GM21360 (cell line): Measurements from ENCODE around the gene SRBD1.

Source experiments
- ATAC-seq: cut with Tn5 transposase; IDR thresholded peaks from one replicate; pipeline ENCODE4 v1.9.1; 2021; ENCODE audit warnings: mild to moderate bottlenecking, moderate library complexity; ENCODE audit not compliant: unreplicated experiment

SRBD1 gene

DNA sequence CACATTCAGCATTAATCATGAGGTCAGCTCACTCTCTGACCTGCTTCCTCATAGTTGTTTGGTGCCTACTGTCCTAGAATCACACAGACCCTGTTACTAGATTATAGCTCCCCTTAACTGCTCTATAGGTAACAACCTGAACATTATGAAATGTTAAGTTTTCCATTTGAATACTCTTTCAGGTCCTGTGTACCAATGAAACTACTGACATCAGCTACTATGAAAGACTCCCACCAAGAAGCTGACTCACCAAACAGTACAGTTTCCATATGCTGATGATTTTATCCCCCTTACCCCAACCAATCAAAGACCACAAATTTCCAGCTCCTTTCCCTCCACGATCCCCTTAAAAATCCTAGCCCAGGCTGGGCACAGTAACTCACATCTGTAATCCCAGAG is 56.3 kb downstream of the SRBD1 start:
- ATAC-seq, result no peak

DNA sequence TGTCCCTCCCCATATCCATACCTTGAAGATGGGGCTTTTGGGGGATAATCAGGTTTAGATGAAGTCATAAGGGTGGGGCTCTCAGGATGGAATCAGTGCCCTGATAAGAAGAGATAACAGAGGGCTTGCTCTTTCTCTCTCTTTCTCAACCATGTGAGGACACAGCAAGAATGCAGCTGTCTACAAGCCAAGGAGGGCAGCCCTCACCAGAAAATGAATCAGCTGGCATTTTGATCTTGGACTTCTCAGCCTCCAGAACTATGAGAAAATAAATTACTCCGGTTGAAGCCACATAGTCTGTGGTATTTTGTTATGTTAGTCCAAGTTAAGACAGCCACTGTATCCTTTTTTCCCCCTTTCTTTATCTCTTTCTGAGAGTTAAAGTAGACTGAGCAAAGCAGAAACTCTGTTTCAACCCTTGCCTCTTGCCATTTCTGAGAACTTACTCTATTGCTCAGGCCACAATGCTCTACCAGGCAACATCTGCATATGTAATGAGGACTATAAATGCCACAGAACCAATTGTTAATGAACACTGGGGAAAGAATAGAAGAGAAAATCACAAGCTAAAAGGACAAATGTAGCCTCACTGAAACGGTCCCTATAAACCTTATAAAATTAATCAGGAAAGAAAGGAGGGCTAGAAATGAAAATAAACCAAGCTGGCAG is 56.9 kb downstream of the SRBD1 start:
- no peak for ATAC-seq

DNA sequence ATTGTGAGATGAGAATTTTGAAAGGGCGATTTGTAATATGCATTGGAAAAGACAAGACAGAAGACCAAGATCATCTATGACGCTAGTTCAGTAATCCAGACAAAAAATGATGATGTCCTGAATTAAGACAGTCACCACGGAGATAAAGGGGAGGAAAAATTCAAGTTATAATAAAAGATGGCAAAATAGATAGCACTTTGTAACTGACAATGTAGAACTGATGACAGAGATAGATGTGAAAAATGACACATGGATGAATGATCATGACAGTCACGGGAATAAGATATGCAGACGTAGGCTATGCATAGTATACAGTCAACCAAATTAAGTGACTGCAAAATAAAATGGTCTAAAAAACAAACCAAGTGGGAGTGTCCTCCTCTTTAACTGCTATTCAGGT is 59.2 kb downstream of the SRBD1 start:
- no peak for ATAC-seq

DNA sequence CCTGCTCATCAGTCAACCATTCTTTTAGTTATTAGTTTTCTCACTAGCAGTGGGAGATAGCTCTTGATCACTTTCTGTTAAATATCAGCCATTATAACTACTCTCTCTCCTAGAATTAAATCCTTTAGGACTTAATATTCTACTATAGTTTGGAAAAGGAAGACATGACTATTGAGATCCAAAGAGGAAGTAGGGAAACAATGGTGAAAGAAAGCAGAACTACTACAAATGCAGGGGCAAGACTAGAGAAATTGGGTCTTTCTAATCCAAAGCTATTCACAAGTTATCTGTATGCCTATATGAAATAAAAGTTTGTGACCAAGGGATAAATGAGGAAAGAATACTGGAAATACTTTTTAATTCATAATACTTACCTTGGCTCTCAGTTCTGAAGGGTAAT is 65.1 kb downstream of the SRBD1 start:
- ATAC-seq, result no peak

DNA sequence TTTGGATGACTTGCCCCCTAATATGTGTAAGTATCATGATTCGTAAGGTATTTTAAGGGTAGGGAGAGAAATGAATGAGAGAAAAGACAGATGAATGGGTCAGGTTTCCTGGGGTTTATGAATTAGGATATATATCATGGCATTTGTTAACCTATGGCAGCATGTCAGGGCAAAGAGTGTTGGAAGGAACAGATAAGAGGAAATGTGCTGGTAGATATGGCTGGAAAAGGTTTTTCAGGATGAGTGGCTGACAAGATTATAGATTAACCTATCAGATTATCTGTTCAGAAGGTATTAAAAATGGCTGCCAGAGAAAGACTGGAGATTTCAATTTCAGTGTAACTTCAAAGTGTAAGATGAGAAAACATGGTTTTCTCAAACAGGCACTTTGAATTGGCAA is 67.8 kb downstream of the SRBD1 start:
- no peak for ATAC-seq

DNA sequence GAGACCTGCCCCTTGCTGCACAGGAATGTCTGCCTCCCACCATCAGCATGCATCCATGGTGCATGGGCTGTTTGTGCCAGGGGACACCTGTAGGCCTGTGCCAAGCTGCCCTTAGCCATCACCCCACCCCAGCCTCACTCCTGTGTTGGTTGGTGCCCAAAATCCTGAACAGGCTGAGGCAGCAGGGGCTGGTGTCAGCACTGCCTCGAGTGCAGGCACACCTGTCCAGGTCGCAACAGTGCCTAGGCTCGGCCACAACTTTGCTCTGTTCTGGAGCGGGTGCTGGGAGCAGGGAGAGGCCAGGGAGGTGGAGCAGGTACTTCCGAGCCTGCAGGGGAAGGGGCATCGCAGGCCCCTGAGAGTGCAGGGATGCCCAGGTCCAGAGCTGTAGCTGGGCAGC is 69.1 kb downstream of the SRBD1 start:
- ATAC-seq, result no peak

DNA sequence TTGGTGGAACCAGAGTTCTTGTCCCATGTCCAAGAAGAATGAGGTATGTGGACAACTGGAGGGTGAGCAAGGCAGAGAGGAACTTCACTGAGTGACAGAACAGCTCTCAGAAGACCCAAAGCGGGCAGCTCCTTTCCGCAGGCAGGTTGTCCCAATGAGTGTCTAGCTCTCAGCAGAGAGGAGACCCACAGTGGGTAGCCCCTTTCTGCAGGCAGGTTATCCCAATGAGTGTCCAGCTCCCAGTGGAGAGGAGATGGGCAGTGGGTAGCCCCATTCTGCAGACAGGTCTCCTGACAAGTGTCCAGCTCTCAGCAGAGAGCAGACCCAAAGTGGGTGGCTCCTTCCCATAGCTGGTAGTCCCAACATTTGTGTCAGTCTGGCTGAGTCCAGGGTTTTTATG is 69.6 kb downstream of the SRBD1 start:
- ATAC-seq, result no peak

DNA sequence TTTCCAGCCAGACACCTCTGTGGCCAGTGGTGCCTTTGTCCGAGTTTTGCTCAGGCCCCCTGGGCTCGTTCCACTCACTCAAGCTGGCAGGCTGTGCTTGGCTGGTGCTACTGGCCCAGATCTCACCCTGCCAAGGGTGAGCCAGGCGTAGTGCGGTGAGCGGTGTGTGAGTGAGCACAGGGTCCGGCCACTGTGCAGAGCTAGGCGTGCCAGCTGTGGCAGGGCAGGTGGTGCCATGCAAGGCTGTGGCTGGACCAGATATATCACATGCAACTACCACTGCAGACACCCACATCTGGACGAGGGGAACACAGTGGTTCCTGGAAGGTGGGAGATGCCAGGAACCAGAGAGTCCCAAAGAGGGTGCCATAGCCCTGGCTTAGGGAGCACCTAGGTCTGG is 70.1 kb downstream of the SRBD1 start:
- ATAC-seq, result no peak

DNA sequence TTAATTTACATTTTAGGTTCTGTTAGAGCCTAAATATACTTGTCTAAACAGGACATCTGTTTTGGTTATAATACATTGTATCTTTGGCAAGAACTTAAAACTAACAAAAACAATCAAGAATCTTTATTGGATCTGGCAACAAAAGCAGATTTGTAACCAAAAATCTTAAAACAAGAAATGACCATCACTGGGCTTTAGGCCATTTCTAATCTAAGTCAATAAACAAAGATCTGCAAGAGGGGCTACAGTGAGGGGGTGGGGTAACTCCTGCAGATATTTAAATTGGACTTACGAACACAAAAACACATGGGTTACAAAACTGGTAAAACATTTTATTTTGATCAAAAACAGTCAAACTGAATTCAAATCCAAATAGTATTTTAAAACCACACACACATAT is 77.3 kb downstream of the SRBD1 start:
- no peak for ATAC-seq

DNA sequence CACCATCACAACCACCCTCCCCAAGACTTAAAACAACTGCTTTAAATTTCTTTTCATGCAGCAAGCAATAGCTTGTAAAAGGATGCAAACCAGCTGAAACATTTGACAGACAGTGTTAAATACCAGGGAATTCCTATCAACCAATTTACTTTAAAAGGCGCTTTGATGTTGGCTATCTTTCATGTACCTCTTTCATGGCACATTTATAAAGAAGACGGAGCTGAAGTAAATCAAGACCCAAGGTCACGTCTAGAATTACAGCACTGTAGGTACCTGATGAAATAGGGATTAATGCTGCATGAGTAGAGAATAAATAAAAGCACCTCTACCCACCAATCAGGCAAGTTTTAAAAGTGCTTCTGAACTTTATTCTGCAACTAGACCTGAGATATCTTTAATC is 78.9 kb downstream of the SRBD1 start:
- no peak for ATAC-seq

DNA sequence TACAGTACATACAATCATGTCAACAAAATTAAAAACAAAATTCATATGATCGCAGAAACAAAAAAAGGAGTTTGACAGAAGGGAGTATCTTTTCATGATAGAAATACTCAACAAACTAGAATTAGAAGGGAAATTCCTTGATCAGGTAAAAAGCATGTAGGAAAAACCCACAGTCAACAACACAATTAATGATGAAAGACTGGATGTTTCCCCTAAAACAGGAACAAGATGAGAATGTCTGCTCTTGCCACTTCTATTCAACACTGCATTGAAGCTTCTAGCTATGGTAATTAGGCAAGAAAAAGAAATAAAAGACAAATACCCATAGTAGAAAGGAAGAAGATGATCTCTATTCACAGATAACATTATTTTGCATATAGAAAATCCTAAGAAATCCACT is 87.1 kb downstream of the SRBD1 start:
- no peak for ATAC-seq

DNA sequence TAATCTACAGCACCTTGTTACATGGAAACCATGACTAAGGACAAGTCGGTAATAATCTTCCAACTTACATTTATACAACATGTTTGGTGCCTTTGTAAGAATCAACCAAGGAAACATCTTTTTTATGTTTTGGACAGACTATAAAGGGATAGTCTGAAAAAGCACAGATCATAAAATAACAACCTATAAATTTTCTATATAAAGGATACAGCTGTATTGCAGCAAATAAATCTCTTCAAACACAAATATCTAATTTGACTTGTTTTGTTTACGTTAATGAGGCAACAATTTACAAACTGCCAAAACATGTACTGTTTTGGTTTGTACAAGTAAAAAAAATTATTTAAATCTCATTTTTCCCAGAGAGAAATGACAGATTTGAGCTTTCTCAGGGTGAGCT is 92.5 kb downstream of the SRBD1 start:
- ATAC-seq, result no peak

DNA sequence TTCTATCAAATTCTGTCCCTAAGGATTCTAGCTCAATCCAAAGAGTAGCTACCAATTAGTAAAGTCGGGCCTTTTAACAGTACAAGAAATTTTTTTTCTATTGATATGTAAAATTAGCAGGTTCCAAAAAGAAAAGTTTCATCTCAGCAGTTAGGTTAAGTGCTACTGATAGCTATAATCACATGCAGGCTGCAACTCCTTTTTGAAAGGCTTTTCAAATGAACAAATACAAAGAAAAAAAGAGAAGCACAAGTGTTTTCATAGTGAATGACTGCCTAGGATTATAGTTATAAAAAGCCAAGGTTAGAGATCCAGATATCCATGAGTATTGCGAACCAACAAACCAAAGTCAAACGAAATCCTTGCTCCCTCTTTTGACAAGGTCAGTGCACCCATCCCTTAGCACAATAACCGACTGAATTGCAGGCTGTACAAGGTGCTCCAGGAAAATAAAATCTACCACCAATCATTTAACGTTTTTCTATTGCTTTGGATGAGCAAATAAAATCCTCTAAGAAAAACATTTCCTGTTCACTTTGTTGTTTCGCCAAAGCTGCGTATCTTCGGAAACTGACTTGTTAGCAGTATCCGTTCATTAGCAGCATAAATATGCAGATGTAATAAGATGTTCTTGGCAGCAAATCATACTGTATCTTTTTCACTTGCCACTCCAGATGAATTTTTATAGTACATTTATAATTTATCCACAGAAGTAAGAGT is 100.2 kb downstream of the SRBD1 start:
- ATAC-seq, result no peak

DNA sequence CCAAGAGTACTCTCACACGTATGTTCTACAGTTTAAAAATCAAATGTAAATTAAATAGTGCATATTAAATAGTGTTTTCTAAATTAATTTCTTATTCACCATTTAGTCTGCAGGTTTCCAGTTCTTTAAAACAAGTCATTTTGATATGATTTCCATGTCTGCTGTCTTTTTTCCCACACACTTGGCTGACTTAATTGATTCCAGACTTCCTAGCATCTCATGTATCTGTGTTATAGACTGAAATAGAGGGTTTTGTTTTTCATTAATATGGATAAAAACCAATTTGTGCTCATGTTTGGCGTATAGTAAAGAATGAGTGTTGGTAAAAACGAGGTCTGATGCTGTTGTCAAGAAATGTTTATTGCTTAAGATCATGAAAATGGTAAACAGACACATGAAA is 104.3 kb downstream of the SRBD1 start:
- no peak for ATAC-seq

DNA sequence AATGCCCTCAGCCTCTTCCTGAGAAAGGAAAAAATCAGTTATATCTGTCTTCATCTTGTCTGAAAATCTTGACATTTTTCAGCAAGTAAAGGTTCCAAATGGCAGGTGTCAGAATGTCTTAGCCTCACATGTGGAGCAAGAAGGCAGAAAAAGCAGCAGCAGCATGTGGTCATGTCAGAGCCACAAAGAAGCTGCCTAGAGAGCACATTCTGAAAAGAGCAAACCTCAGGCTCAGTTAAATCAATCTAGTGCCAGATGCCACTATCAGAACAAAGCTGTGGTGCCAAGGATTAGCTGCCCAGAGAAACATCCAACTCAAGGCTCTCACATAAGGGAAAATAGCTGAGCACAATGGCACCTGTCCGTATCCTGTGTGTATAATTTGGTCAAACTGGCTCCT is 105.9 kb downstream of the SRBD1 start:
- no peak for ATAC-seq

DNA sequence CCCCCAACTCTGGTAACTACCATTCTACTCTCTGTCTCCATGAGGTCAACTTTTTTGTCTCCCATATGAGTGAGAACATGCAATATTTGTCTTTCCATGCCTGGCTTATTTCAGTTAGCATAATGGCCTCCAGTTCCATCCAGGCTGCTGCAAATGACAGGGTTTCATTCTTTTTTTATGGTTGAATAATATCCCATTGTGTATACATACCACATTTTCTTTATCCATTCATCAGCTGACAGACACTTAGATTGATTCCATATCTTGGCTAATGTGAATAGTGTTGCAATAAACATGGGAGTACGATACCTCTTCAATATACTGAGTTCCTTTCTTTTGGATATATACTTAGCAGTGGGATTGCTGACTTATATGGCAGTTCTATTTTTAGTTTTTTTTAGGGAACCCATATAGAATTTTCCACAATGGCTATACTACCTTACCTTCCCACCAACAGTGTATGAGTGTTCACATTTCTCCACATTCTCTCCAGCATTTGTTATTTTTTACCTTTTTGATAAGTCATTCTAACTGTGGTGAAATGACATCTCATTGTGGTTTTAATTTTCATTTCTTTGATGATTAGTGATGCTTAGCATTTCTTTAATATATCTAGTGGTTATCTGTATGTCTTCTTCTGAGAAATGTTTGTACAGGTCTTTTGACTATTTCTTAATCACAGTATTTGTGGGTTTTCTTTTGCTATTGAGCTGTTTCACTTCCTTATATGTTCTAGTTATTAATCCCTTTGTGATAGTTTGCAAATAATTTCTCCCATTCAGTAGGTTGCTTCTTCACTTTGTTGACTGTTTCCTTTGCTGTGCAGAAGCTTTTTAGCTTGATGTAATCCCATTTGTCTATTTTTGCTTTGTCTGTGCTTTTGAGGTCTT is 112.2 kb downstream of the SRBD1 start:
- no peak for ATAC-seq

DNA sequence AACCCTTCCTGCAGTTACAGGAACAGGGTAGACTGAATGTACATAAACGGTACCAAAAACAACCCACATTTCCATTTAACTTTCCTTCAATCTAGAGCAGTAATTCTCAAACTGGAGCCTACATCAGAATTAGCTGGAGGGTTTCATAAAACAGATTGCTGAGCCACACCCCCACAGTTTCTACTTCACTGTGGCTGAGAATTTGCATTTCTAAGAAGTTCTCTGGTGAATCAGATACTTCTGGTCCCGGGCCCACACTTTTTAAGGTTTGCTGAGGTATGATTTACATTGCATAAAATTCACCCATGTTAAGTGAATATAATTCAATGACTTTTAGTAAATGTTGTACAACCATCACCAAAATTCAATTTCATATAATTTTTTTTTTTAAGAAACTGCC is 113.7 kb downstream of the SRBD1 start:
- ATAC-seq, result peak; percentile 74

DNA sequence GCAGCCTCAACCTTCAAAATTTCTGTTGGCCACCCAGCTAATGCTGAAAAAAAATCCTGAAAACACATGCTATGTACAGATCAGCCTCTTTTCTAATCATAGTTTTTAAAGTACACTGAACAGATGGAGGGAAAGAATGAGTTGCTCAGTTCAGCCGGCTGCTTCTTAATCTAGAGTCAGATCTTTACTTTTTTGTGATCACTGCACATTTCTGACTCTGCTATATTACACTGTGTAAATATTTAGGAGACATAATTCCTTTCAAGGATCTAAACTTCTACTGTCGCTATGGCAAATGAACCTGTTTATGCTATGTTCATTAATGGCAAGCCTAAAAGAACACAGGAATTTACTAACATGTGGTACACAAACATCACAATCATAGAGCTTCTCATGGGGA is 114.2 kb downstream of the SRBD1 start:
- ATAC-seq, result no peak

DNA sequence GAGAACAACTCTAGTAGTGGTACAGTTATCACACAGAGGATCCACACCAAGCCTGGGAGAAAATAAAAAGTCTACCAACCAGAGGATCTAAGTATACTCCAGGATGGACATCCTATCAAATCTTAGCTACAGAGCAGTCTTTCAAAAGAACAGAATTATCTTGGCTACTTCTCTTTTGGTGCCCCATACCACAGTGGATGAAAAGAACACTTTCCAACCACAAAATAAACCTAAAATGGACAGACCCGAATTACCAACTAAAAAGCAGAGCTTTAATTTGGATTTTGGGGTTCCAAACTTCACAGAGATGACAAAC is 116.1 kb downstream of the SRBD1 start:
- ATAC-seq, result no peak

DNA sequence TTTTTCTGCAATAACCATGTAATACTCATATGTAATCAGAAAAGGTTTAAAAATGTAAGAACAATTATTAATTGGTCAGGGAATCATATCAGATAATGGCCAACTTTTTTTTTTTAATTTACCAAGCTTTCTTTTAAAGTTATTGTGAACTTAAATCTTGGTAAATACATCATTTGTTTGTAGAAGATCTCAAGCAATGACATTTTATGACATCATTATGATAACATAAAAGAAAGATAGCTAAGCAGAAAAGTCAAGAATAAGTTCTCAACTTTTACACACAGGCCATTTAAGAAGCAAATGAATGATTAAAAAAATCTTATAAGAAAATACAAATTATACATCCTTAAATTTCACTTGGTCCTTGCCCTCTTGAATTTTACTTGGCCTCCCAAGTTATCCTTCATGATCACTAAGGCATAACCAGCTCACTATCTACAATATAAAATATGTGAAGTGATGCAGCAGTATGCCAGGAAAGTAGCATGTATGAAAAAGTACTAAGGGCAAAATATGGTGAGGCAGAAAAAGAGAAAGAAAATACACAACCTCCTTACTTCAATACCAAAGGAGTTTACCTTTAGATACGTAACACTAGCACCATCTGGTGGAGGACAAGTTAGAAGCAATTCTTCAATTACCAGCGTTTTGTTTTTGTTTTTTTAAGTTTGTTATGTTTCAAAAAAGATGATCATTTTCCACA is 116.6 kb downstream of the SRBD1 start:
- ATAC-seq, result no peak

DNA sequence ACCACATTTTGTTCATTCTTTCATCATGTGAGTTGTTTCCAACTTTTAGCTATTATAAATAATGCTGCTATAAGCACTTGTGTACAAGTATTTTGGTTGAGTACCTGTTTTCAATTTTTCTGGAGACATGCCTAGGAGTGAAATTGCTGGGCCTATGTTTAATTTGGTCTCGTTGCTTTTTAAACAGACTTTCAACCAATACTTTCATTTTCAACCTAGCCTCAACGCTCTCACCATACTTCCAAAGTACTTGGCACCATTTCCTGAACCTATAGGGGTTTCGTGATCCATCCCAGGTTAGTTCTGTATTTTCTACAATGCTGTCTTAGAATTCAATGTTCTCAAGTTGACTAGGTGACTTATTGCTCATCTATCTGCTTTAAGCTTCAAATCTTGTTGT is 126.1 kb downstream of the SRBD1 start:
- no peak for ATAC-seq

DNA sequence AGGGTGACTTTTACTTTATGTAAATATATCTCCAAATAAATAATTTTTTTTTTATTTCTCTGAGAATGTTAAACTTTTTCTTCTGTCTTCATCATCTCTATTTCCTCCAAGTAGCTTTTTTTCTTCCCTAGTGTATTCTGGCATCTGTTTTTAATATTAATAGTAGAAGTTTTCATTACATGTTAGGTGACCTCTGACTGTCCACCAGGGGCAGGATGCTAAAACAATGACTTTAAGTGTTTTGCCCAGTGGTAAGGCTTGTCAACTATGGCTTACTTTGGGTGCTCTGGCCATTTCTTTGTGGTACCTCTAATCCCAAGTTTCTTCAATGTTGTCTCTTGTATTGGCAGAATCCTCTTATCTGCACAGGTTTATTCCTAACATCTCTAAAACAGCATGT is 127.1 kb downstream of the SRBD1 start:
- ATAC-seq, result no peak
